Measurements from ENCODE around the gene AVL9.
"Not testable (repeated sequence)": the region's sequence is repeated elsewhere in the genome, so short reads cannot be mapped to it uniquely, and the experiment has no call there.

- TF ChIP-seq ZBTB20 (CRISPR knock-in tag; IDR thresholded peaks at IDR 0.05; ENCODE audit: borderline replicate concordance, low read depth); MTF1 (CRISPR knock-in tag; IDR thresholded peaks at IDR 0.05); MATR3 (CRISPR knock-in tag; IDR thresholded peaks at IDR 0.05); POLR2A (IDR thresholded peaks at IDR 0.05; ENCODE audit: insufficient read depth in 1 of 2, low read depth in 2 of 2, low read length in 2 of 2); RFX5 (IDR thresholded peaks at IDR 0.05; ENCODE audit: low read depth, low read length); GABPA (IDR thresholded peaks at IDR 0.05; ENCODE audit: low read depth, low read length); GABPA (CRISPR knock-in tag; IDR thresholded peaks at IDR 0.05; ENCODE audit: low read depth); TOE1 (CRISPR knock-in tag; IDR thresholded peaks at IDR 0.05); SP2 (CRISPR knock-in tag; IDR thresholded peaks at IDR 0.05); EP300 (IDR thresholded peaks at IDR 0.05; ENCODE audit: low read depth in 2 of 2, low read length in 2 of 2); EP300 (CRISPR knock-in tag; IDR thresholded peaks at IDR 0.05; ENCODE audit: borderline replicate concordance); STAT5B (CRISPR knock-in tag; IDR thresholded peaks at IDR 0.05); POLR2AphosphoS5 (IDR thresholded peaks at IDR 0.05; ENCODE audit: low read depth, low read length); HMG20B (CRISPR knock-in tag; conservative IDR thresholded peaks at IDR 0.05); ZNF660 (CRISPR knock-in tag; IDR thresholded peaks at IDR 0.05; ENCODE audit: borderline replicate concordance, low read depth): not testable (repeated sequence)
Observed at GRCh38 chr7:32500216-32500615, 4.9 kb downstream of the AVL9 start.

All from HepG2 (cell line).